CD4-positive, alpha-beta T cell (primary cell): ENCODE results near the gene NUP42. TPM values are rescaled to one million over a fixed set of nuclear protein-coding genes. Genes with fewer than 3 reads are reported as not detected.

Experiments
- ATAC-seq: fragments of 200-7000 bp; cut with Tn5 transposase; one replicate; pipeline ENCODE4 v1.10.0; 2022; ENCODE audit warnings: mild to moderate bottlenecking; ENCODE audit not compliant: poor library complexity
- CTCF ChIA-PET: fragments of 350-600 bp; sonication (Branson Sonifier 250); formaldehyde crosslinking; loops from one replicate; lab custom pipeline; 2021; ENCODE audit warnings: antibody characterized with exemption, inconsistent platforms; lab: Charles Lee
- POLR2A ChIA-PET: fragments of 350-600 bp; sonication (Branson Sonifier 250); formaldehyde crosslinking; loops from one replicate; lab custom pipeline; 2021; ENCODE audit warnings: antibody characterized with exemption, inconsistent platforms; lab: Charles Lee
- DNase-seq, 14 experiments: peaks; one replicate each; pipeline ENCODE4 v3.0.0-alpha.2; 2013 to 2020; ENCODE audit warnings: mixed read lengths in 2 of 14
- H3K27ac ChIP-seq, 2 donors: one replicate each; pipeline versions ENCODE4 v1.5.1 to v1.7.0; 2013; ENCODE audit warnings: low read length in 2 of 2, low read depth in 1 of 2, mild to moderate bottlenecking in 1 of 2
- H3K27me3 ChIP-seq, 2 experiments: 1 replicate in 1 of 2; 2 replicates in 1 of 2; pipeline versions ENCODE4 v1.6.1 to v1.7.0; 2013; ENCODE audit warnings: low read length in 2 of 2, control low read depth in 1 of 2, mild to moderate bottlenecking in 1 of 2, moderate library complexity in 1 of 2; ENCODE audit not compliant: insufficient read depth in 2 of 2, control insufficient read depth in 1 of 2
- H3K36me3 ChIP-seq: one replicate; pipeline ENCODE4 v1.6.1; 2013; ENCODE audit warnings: low read length, control low read depth; ENCODE audit not compliant: insufficient read depth
- H3K4me1 ChIP-seq: one replicate; pipeline ENCODE4 v1.6.1; 2013; ENCODE audit warnings: low read length, control low read depth; ENCODE audit not compliant: insufficient read depth
- H3K4me3 ChIP-seq: one replicate; pipeline ENCODE4 v1.5.1; 2013; ENCODE audit warnings: mild to moderate bottlenecking, low read length, moderate library complexity
- H3K9me3 ChIP-seq, 2 experiments: 1 replicate in 1 of 2; 2 replicates in 1 of 2; pipeline versions ENCODE4 v1.6.1 to v1.7.0; 2013; ENCODE audit warnings: low read length in 2 of 2, mild to moderate bottlenecking in 2 of 2, control low read depth in 1 of 2, moderate library complexity in 1 of 2; ENCODE audit not compliant: control insufficient read depth in 1 of 2, insufficient read depth in 1 of 2
- H3K27ac Mint-ChIP-seq: one replicate; pipeline ENCODE4 v1.8.0; 2020; ENCODE audit warnings: mixed read lengths
- H3K27me3 Mint-ChIP-seq: one replicate; pipeline ENCODE4 v1.8.0; 2021; ENCODE audit warnings: mixed read lengths
- H3K36me3 Mint-ChIP-seq: one replicate; pipeline ENCODE4 v1.8.0; 2021; ENCODE audit warnings: low read depth, mixed read lengths
- H3K4me1 Mint-ChIP-seq: one replicate; pipeline ENCODE4 v1.8.0; 2021; ENCODE audit warnings: low read depth, mixed read lengths
- H3K4me3 Mint-ChIP-seq: one replicate; pipeline ENCODE4 v1.8.0; 2020; ENCODE audit warnings: mild to moderate bottlenecking, mixed read lengths
- H3K9me3 Mint-ChIP-seq: one replicate; pipeline ENCODE4 v1.8.0; 2020; ENCODE audit warnings: mixed read lengths
- intact Hi-C, 2 experiments: fragments of 100-400 bp; cut with DNase I in 1 of 2; cut with micrococcal nuclease in 1 of 2; formaldehyde crosslinking; loops; one replicate each; pipeline versions ENCODE4 v1.15.1 to v1.9.0; 2023 to 2025; cut with DNase I, micrococcal nuclease
- total RNA-seq, 174 experiments: library from RNA in 2 of 174; stranded (reverse) in 2 of 174; gene quantifications; one replicate each; pipeline ENCODE4 v1.2.3 and lab custom pipeline; 2021 to 2026
- TF ChIP-seq, protein P1 (sequence below): fragments of 200-600 bp; IDR thresholded peaks from one replicate; pipeline ENCODE4 v1.8.0; 2022; ENCODE audit warnings: antibody characterized with exemption, mild to moderate bottlenecking

NUP42 gene
- total RNA-seq, 2 experiments from 2014 or later: 19.4 to 20.1 TPM

DNA sequence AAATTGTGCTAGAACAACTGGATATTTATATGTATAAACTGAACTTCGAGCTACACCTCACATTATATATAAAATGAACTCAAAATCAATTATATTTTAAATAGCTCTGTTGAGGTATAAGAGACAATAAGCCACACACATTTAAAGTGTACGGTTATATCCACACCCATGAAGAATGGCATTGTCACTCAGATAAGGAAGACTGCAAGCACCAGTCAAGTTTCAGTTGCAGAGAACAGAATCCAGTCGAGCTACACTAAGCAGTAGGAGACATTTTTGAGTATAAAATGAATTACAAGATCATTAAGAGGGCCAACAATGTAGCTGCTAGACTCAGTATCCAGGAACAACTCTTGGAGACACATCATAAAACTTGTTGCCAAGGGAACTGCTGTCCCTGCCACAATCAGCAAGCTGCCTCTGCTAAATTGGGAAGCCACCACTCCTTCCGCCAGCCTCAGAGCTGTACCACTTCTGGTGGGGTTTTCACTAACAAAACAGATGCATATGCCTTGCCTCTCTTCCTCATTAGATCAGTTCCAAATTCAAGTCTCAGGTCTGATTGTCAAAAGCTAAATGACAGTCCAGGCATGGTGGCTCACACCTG, 45.1 kb downstream of the NUP42 start:
- POLR2A ChIA-PET: no interaction called here
- intact Hi-C loops: no loop called here
- TF ChIP-seq, protein P1, sequence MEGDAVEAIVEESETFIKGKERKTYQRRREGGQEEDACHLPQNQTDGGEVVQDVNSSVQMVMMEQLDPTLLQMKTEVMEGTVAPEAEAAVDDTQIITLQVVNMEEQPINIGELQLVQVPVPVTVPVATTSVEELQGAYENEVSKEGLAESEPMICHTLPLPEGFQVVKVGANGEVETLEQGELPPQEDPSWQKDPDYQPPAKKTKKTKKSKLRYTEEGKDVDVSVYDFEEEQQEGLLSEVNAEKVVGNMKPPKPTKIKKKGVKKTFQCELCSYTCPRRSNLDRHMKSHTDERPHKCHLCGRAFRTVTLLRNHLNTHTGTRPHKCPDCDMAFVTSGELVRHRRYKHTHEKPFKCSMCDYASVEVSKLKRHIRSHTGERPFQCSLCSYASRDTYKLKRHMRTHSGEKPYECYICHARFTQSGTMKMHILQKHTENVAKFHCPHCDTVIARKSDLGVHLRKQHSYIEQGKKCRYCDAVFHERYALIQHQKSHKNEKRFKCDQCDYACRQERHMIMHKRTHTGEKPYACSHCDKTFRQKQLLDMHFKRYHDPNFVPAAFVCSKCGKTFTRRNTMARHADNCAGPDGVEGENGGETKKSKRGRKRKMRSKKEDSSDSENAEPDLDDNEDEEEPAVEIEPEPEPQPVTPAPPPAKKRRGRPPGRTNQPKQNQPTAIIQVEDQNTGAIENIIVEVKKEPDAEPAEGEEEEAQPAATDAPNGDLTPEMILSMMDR: no peak

DNA sequence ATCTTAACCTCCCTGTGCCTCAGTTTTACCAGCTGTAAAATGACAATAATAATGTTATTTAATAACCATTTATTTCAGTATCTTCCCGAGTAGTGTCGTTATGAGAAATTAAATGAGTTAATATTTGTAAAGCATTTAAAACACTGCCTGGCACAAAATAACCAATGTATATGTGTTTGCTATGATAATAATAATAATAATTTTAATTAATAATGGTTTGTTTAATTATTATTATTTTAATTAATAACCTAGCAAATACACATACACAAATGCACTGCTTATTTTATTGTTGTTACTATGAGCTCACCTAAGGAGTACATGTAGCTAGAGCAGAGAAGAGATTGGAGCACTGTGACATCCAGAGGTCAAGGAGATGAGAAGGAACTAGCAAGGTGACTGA, 46.6 kb downstream of the NUP42 start:
- no peaks in the 10 kb centered on the region for H3K27me3 ChIP-seq
- Mint-ChIP-seq H3K36me3 (no peaks in the 10 kb centered on the region), H3K27ac (no peak overlapping the region), H3K4me3 (no peak overlapping the region), H3K9me3 (no peaks in the 10 kb centered on the region), H3K27me3 (no peaks in the 10 kb centered on the region), H3K4me1 (no peaks in the 10 kb centered on the region)
- ChIA-PET CTCF (no interaction called here), POLR2A (no interaction called here)
- no peaks in the 10 kb centered on the region for H3K36me3 ChIP-seq
- H3K9me3 ChIP-seq: no peaks in the 10 kb centered on the region
- intact Hi-C loops: no loop called here
- ATAC-seq (no peak), DNase-seq (no peak)
- no peak overlapping the region for H3K27ac ChIP-seq
- TF ChIP-seq, protein P1: no peak
- no peak overlapping the region for H3K4me3 ChIP-seq
- H3K4me1 ChIP-seq: peaks cover 3% of the 10 kb centered on the region

More for the DNA sequence above, 45.1 kb downstream of the NUP42 start:
- no peak overlapping the region for H3K27ac Mint-ChIP-seq
- no peaks in the 10 kb centered on the region for H3K36me3 ChIP-seq
- H3K4me3 Mint-ChIP-seq: no peak overlapping the region
- DNase-seq (no peak), ATAC-seq (no peak)
- no peaks in the 10 kb centered on the region for H3K9me3 ChIP-seq
- no peaks in the 10 kb centered on the region for H3K4me1 ChIP-seq
- CTCF ChIA-PET: no interaction called here
- H3K4me3 ChIP-seq: no peak overlapping the region
- H3K27ac ChIP-seq: no peak overlapping the region
- no peaks in the 10 kb centered on the region for H3K9me3 Mint-ChIP-seq
- H3K36me3 Mint-ChIP-seq: no peaks in the 10 kb centered on the region
- no peaks in the 10 kb centered on the region for H3K27me3 ChIP-seq
- no peaks in the 10 kb centered on the region for H3K27me3 Mint-ChIP-seq
- H3K4me1 Mint-ChIP-seq: no peaks in the 10 kb centered on the region

DNA sequence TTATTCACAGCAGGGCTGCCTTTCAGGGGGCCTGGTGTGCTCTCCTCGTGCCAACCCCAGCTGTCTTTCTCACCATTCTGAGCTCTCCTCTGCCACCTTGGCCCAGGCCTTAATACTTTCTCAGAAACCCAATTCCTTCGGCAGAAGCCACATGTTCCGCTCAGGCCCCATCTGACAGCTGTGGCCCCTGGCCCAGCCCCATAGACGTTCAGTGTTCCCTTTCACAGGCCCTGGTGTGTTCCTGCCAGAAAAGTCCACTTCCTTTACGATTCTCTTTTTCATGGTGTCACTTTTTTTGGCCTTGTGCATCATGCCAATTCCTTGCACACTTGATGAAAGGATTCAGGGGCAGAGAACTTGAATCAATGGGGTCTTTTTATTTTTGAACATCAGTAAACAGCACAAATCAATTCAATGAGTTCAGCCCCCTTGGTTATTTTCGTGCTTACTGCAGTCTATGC, 48.8 kb downstream of the NUP42 start:
- ATAC-seq (no peak), DNase-seq (no peak)
- Mint-ChIP-seq H3K4me1 (no peaks in the 10 kb centered on the region), H3K27ac (no peak overlapping the region), H3K4me3 (no peak overlapping the region), H3K36me3 (no peaks in the 10 kb centered on the region), H3K27me3 (no peaks in the 10 kb centered on the region), H3K9me3 (no peaks in the 10 kb centered on the region)
- no peaks in the 10 kb centered on the region for H3K36me3 ChIP-seq
- peaks cover 3% of the 10 kb centered on the region for H3K4me1 ChIP-seq
- ChIA-PET CTCF (interaction anchor here (0.6 kb wide), 1 partner anchor 106 kb away, joined by 3 read pairs; no protein-coding TSS in a partner anchor), POLR2A (no interaction called here)
- no peak overlapping the region for H3K27ac ChIP-seq
- no peak overlapping the region for H3K4me3 ChIP-seq
- no peaks in the 10 kb centered on the region for H3K9me3 ChIP-seq
- intact Hi-C loops: no loop called here
- no peaks in the 10 kb centered on the region for H3K27me3 ChIP-seq
- TF ChIP-seq, protein P1: no peak
